ACC112 (cell line): ENCODE data around the gene JAML.

Source experiments
- H2AFZ ChIP-seq: fragments of 200-600 bp; sonication (generic); one replicate; pipeline ENCODE4 v1.6.0; 2017; ENCODE audit warnings: antibody characterized with exemption, low read length; ENCODE audit not compliant: unreplicated experiment
- H3K27ac ChIP-seq: fragments of 200-600 bp; sonication (generic); 2 replicates; pipeline ENCODE4 v1.5.1; 2014; ENCODE audit warnings: low read depth, mild to moderate bottlenecking, antibody characterized with exemption, low read length, moderate library complexity
- H3K27me3 ChIP-seq: fragments of 200-600 bp; sonication (generic); 2 replicates; pipeline ENCODE4 v1.6.1; 2014; ENCODE audit warnings: mild to moderate bottlenecking, antibody characterized with exemption, low read length, moderate library complexity, mixed read lengths; ENCODE audit not compliant: insufficient read depth
- H3K36me3 ChIP-seq: fragments of 200-600 bp; sonication (generic); 2 replicates; pipeline ENCODE4 v1.6.1; 2016; ENCODE audit warnings: mild to moderate bottlenecking, antibody characterized with exemption, low read length, moderate library complexity, mixed read lengths; ENCODE audit not compliant: insufficient read depth
- H3K4me1 ChIP-seq: fragments of 200-600 bp; sonication (generic); one replicate; pipeline ENCODE4 v1.6.1; 2016; ENCODE audit warnings: low read length, mixed read lengths; ENCODE audit not compliant: insufficient read depth, unreplicated experiment, control insufficient read depth
- H3K4me3 ChIP-seq: fragments of 200-600 bp; sonication (generic); 2 replicates; pipeline ENCODE4 v1.5.1; 2014; ENCODE audit warnings: mild to moderate bottlenecking, low read depth, low read length
- H3K79me2 ChIP-seq: fragments of 200-600 bp; sonication (generic); one replicate; pipeline ENCODE4 v1.6.0; 2016; ENCODE audit warnings: low read length; ENCODE audit not compliant: control insufficient read depth, unreplicated experiment, insufficient read depth

Gene JAML

DNA sequence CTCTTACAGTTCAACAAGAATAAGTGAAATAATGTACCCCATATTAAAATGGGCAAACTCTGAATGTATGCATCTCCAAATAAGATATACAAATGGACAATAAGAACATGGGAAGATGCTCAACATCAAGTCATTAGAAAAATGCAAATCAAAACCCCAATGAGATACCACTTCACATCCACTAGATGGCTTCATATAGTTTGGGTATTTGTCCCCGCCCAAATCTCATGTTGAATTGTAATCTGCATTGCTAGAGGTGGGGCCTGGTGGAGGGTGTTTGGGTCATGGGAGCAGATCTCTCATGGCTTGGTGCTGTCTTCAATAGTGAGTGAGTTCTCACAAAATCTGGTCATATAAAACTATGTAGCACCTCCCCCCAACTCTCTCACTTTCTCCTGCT is 33.6 kb upstream of the JAML start:
- no peaks in the 10 kb centered on the region for H3K79me2 ChIP-seq
- H3K4me1 ChIP-seq: no peaks in the 10 kb centered on the region
- no peak overlapping the region for H3K4me3 ChIP-seq
- H3K36me3 ChIP-seq: no peaks in the 10 kb centered on the region
- H2AFZ ChIP-seq: no peak overlapping the region
- H3K27me3 ChIP-seq: peaks cover 69% of the 10 kb centered on the region
- H3K27ac ChIP-seq: no peak overlapping the region

- peak overlapping the region; percentile 73 for H3K4me3 ChIP-seq
- H3K36me3 ChIP-seq: no peaks in the 10 kb centered on the region
- H3K79me2 ChIP-seq: no peaks in the 10 kb centered on the region
- H2AFZ ChIP-seq: peak overlapping the region; percentile 61
- no peaks in the 10 kb centered on the region for H3K4me1 ChIP-seq
- H3K27ac ChIP-seq: no peak overlapping the region
- peaks cover 44% of the 10 kb centered on the region for H3K27me3 ChIP-seq
Measured at GRCh38 chr11:118252688-118253087, 27.9 kb upstream of the JAML start.

DNA sequence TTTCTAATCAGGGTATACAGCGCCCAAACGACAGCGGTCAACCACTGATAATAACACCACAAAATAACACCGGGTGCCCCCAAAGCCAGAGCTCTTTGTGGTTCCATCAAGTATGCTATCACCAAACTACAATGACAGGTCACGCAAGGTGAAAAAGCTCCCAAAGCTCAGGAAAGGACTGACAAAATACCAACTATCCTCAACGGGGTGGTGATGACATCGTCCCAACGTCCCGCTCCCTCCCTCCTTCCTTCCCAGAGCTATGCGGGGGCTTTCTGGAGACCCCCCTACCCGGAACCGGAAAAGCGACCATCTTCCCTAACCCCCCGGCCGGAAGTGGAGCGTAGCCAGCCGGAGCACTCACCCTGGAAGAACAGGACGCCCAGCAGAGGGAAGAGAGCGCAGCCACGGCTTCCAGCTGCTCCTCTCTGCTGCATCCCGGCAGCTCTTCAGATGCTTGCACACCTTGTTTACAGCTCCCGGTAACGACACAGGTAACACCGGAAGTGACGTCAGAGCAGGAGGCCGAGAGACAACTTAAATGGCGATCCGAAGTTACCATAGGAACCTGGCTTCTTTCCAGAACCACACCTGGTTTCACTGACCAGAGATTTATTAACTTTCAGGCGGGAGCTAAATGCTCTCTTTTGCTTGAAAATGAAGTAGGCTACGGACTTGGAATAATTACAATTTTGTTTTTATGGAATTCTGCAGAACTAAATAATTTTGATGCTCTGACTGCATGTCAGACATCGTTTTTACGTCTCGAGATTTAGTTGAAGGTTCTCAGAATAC is 27.2 kb upstream of the JAML start, which contains the start of gene MPZL3:
MPZL3 (minus strand) TSS at position 508 of the 795 bp plus-strand sequence; CDS start at position 437, 71 bp downstream.
- no peak within 1 kb of the TSS for H3K27ac ChIP-seq
- H3K27me3 ChIP-seq: peaks cover 48% of the 10 kb centered on the region
- H3K4me3 ChIP-seq: peak within 1 kb of the TSS; percentile 73
- H2AFZ ChIP-seq: peak within 1 kb of the TSS; percentile 61
- H3K36me3 ChIP-seq: no peaks in the 10 kb centered on the region
- no peaks in the 10 kb centered on the region for H3K79me2 ChIP-seq
- H3K4me1 ChIP-seq: no peaks in the 10 kb centered on the region

GRCh38 chr11:118247041-118247440 is 22.2 kb upstream of the JAML start:
- H3K27me3 ChIP-seq: peaks cover 37% of the 10 kb centered on the region
- H3K4me3 ChIP-seq: no peak overlapping the region
- no peak overlapping the region for H3K27ac ChIP-seq
- no peaks in the 10 kb centered on the region for H3K4me1 ChIP-seq
- H3K79me2 ChIP-seq: no peaks in the 10 kb centered on the region
- H3K36me3 ChIP-seq: no peaks in the 10 kb centered on the region
- no peak overlapping the region for H2AFZ ChIP-seq

DNA sequence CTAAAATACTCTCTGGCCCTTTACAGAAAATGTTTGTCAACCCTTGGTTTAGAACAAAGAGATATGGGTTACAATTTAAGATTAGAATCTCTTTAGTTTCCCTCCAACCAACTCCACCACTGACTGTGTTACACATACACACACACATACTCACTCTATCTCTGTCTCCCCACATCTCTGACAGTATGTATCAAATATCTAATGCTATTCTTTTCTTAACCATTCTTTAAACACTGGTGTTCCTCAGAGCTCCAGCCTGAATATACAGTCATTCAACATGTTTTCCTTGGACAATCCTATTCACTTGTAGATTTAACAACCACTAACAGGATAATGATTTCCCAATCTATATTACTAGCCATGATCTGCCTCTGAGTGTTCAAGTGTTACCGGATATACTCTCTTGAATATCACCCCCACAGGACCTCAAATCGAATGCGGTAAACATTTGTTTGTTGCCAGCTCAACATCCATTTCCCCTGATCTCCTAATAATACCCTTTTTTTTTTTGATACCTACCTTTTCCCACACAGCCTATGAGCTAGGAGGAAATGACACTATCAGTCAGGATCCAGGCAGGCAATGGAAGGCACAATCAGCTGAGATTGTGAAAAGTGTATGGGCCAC is 21.2 kb upstream of the JAML start:
- H3K27me3 ChIP-seq: peaks cover 40% of the 10 kb centered on the region
- H2AFZ ChIP-seq: no peak overlapping the region
- no peaks in the 10 kb centered on the region for H3K79me2 ChIP-seq
- no peak overlapping the region for H3K27ac ChIP-seq
- H3K4me1 ChIP-seq: no peaks in the 10 kb centered on the region
- H3K36me3 ChIP-seq: no peaks in the 10 kb centered on the region
- H3K4me3 ChIP-seq: no peak overlapping the region

DNA sequence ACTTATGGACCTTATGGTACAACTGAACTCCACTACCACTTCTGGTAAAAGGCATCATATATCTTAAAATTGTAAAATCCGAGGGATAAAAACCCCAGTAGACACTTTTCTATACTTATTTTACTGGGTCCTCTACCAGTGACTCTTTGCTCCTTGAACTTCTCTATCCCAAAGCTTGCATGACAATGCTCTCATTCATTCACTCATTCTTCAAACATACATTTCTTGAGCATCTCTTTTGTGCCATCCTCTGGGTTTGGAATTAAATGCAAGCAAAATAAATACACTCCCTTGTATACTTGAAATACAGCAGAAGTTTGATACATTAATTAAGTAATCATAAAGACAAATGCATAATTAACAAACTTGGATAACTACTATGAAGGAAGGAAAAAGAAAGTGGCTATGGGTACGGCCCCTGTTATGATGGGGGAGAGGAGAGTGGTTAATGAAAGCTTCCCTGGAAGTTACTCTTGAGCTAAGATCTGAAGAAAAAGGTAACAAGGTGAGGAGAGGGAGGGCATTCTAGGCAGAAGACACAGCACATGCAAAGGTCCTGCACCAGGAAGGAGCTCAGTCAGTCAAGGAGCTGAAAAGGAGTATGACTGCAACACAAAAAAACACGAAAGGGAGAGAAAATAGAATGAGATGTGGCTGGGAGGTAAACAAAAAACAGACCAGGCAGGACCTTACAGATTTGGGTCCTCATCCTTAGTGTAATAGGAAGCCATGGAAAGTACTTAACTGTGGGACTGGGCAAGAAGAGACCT is 19.4 kb upstream of the JAML start:
- Histone ChIP-seq H3K4me3 (no peak overlapping the region), H3K79me2 (no peaks in the 10 kb centered on the region), H3K27me3 (peaks cover 43% of the 10 kb centered on the region), H3K36me3 (no peaks in the 10 kb centered on the region), H3K4me1 (no peaks in the 10 kb centered on the region), H3K27ac (no peak overlapping the region), H2AFZ (no peak overlapping the region)

- Histone ChIP-seq H3K4me1 (no peaks in the 10 kb centered on the region), H3K4me3 (no peak overlapping the region), H2AFZ (no peak overlapping the region), H3K27me3 (peaks cover 53% of the 10 kb centered on the region), H3K27ac (no peak overlapping the region), H3K79me2 (no peaks in the 10 kb centered on the region), H3K36me3 (no peaks in the 10 kb centered on the region)
Measured at GRCh38 chr11:118243161-118243560, 18.4 kb upstream of the JAML start.

DNA sequence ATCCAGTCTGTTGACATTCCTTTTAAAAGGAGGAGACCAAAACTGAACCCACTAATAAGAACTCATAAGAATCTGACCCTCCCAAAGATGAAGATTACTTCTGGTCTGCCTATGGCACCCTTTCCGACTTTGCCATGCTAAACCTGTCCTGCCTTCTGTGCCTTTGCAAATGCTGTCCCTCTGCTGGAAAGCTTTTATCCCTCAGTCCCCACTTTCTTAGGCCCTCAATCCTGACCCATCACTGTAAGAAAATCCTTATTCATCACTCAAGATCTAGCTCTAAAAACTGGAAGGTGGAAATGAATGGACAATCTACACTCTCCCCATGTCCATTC is 16.9 kb upstream of the JAML start:
- Histone ChIP-seq H3K36me3 (no peaks in the 10 kb centered on the region), H3K4me3 (no peak overlapping the region), H2AFZ (no peak overlapping the region), H3K4me1 (no peaks in the 10 kb centered on the region), H3K79me2 (no peaks in the 10 kb centered on the region), H3K27ac (no peak overlapping the region), H3K27me3 (peaks cover 48% of the 10 kb centered on the region)

GRCh38 chr11:118240999-118241763 is 16.4 kb upstream of the JAML start:
- Histone ChIP-seq H3K36me3 (no peaks in the 10 kb centered on the region), H3K4me1 (no peaks in the 10 kb centered on the region), H3K27me3 (peaks cover 53% of the 10 kb centered on the region), H2AFZ (no peak overlapping the region), H3K27ac (no peak overlapping the region), H3K4me3 (no peak overlapping the region), H3K79me2 (no peaks in the 10 kb centered on the region)

DNA sequence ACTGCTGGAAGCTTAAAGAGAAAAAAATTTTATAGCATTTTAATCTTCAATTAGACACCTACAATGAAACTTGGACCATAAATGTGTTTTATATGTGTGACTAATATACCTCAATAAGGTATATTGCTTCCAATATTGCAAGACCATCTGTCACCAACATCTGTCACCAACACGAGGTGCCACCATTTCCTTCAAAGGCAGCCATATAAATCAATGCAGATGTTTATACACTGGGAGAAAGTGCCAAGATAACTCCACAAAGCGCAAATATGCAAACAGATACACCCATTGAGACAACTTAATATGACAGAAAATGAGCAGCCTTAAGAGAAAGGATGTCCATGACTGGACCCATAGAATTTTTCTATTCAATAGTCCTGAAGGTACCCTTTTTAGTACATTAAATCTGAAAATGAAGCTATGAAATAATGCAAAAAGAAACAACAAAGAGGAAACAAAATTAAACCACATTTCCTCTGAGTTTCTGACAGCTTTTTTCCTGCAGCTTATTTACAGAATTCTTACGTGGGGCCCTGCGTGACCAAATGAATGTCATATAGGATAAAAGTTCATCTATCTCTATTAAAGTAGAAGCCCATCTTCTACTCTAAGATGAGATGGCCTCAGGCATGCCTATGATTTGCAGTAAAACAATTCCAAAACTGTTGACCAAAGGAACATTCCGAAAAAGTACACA is 14.8 kb upstream of the JAML start:
- Histone ChIP-seq H2AFZ (no peak overlapping the region), H3K4me1 (no peaks in the 10 kb centered on the region), H3K36me3 (no peaks in the 10 kb centered on the region), H3K27me3 (peaks cover 62% of the 10 kb centered on the region), H3K79me2 (no peaks in the 10 kb centered on the region), H3K4me3 (no peak overlapping the region), H3K27ac (no peak overlapping the region)
